Ascending aorta (tissue), 2 donors: ENCODE data around the gene TAPBP. TPM values are rescaled to one million over a fixed set of nuclear protein-coding genes. Genes with fewer than 3 reads are reported as not detected.

Source experiments
- DNase-seq, 2 donors: peaks; one replicate each; pipeline ENCODE4 v3.0.0-alpha.2; 2019; ENCODE audit warnings: low spot score in 2 of 2
- H3K27ac ChIP-seq, 2 donors: fragments of 200-600 bp; sonication (generic); one replicate each; pipeline ENCODE4 v1.5.1; 2016 to 2017; ENCODE audit warnings: mild to moderate bottlenecking in 1 of 2
- H3K27me3 ChIP-seq: fragments of 200-600 bp; sonication (generic); one replicate; pipeline ENCODE4 v1.5.1; 2017
- H3K36me3 ChIP-seq, 2 donors: fragments of 200-600 bp; sonication (generic); one replicate each; pipeline ENCODE4 v1.5.1; 2016
- H3K4me1 ChIP-seq, 2 donors: fragments of 200-600 bp; sonication (generic); one replicate each; pipeline ENCODE4 v1.5.1; 2016 to 2017; ENCODE audit warnings: mild to moderate bottlenecking in 1 of 2
- H3K4me3 ChIP-seq, 2 donors: fragments of 200-600 bp; sonication (generic); one replicate each; pipeline ENCODE4 v1.5.1; 2016 to 2017; ENCODE audit warnings: mild to moderate bottlenecking in 1 of 2
- H3K9me3 ChIP-seq, 2 donors: fragments of 200-600 bp; sonication (generic); one replicate each; pipeline ENCODE4 v1.5.1; 2016
- CTCF ChIP-seq, 3 experiments: fragments of 200-600 bp in 2 of 3; fragments of 450-650 bp in 1 of 3; sonication (generic) in 2 of 3; IDR thresholded peaks; one replicate each; pipeline ENCODE4 v1.5.1; 2016 to 2019; ENCODE audit warnings: antibody characterized with exemption in 3 of 3, mild to moderate bottlenecking in 1 of 3, moderate library complexity in 1 of 3
- intact Hi-C: fragments of 100-400 bp; cut with DNase I; formaldehyde crosslinking; loops from one replicate; pipeline ENCODE4 v1.15.1; 2023
- total RNA-seq: library from RNA; depleted of rRNA; stranded (reverse); fragments of >200 nt; gene quantifications from one replicate; pipeline ENCODE4 v1.1.0, GENCODE V29; 2016

Gene TAPBP
- total RNA-seq, 1 donor from 2014 or later, result 185 TPM

DNA sequence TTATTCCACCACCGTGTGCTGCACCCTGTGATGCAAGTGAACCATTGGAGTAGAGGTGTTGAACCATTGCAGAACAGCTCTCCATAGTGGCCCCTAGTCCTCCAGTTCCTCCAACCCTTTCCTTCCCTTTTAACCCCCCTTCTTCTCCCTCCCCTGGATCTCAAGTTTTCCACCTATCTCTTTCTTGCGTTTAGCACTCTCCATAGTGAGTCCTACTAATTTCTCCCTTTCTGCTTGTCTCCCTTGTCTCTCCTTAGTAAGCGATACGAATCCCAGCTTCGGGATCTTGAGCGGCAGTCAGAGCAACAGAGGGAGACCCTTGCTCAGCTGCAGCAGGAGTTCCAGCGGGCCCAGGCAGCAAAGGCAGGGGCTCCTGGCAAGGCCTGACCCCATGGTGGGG is 23.4 kb downstream of the TAPBP start:
- TF ChIP-seq CTCF (IDR thresholded peaks at IDR 0.05), result no peak
- DNase-seq, result no peak
- Histone ChIP-seq H3K4me1 (peaks cover 3 to 20% of the 10 kb centered on the region in 2 donors), H3K9me3 (no peaks in the 10 kb centered on the region), H3K4me3 (peak overlapping the region; percentile 79 to 80), H3K27ac (no peak overlapping the region), H3K27me3 (no peaks in the 10 kb centered on the region), H3K36me3 (peaks cover 42 to 64% of the 10 kb centered on the region in 2 donors)
- intact Hi-C loops, result no loop called here

DNA sequence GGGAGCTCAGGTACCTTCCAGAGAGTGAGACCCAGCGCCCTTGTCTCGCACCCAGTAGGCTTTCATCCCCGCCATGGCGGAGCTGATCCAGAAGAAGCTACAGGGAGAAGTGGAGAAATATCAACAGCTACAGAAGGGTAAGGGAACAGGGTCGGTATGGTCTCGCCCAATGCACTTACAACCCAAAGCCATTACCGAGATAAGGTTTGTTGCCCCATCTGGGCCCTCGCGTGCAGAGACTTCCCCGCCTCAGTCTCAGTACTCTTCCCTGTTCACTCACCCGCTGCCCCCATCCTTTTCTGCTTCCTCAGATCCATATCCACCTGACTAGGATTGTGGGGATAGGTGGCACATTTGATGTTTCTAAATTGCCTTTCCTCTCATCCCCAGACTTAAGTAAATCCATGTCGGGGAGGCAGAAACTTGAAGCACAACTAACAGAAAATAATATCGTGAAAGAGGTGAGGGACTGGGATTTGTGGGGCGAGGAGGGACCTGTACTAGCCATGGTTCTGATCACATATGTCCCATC is 24.0 kb downstream of the TAPBP start:
- Histone ChIP-seq H3K27ac (peak overlapping the region; percentile 56 to 76), H3K27me3 (no peaks in the 10 kb centered on the region), H3K4me1 (peaks cover 3 to 20% of the 10 kb centered on the region in 2 donors), H3K4me3 (peak overlapping the region; percentile 79 to 80), H3K36me3 (peaks cover 35 to 64% of the 10 kb centered on the region in 2 donors), H3K9me3 (no peaks in the 10 kb centered on the region)
- intact Hi-C loops, result loop anchor here (1.0 kb wide), 4 partner anchors 9 to 101 kb away; partner anchors contain the start of genes KIFC1, RING1 and VPS52
- no peak for TF ChIP-seq CTCF (IDR thresholded peaks at IDR 0.05)
- no peak for DNase-seq

DNA sequence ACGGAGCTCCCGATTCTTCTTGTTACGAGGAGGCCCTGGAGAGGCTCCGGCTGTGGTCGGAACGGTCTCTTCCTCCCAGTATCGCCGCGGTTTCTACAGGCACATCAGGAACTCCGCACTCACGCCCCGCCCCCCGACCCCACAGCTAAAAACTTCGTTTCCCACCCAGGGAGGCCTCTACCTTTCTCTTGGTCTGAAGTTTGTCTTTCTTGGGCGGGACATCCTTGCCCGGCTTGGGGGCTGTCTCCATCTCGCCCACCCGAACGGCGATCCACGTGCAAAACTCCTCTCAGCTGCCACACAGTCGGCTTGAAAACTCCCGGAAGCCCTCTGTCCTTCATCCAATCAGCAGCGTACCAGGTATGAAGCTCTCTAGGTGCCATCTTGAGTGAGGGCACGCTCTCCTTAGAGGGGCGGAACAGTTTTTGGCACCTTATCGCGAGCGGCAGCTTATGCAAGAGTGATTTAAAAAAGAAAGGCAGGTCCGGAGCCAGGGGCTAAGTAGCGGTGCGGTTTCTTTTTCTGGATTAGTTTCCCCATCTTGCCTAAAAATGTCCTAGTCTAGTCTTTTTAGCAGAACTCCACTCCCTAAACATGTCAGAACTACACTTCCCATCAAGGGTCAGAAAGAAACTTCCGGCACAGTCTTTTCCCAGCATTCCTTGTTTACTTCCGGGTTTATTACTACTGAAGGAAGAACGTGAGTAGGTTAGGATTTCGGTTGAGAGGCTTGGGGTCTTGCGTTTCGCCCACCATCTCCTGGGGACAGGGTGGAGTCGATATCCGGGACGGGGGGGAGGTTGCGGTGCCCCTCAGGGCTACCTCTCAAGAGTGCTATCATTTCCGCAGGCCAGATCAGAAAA is 24.7 kb downstream of the TAPBP start, which contains the start of the genes PFDN6 and WDR46:
Gene PFDN6 (plus strand): TSS at position 681 of the 863 bp plus-strand sequence. CDS start 256 bp downstream, outside the sequence.
Gene WDR46 (minus strand): TSS at position 319 of the 863 bp plus-strand sequence. CDS start 69 bp downstream, at position 250.
- Histone ChIP-seq H3K27me3 (no peaks in the 10 kb centered on the region), H3K36me3 (peaks cover 29 to 64% of the 10 kb centered on the region in 2 donors), H3K4me3 (peak within 1 kb of the TSS; percentile 79 to 80), H3K9me3 (no peaks in the 10 kb centered on the region), H3K27ac (peak within 1 kb of the TSS; percentile 56 to 76), H3K4me1 (peaks cover 3 to 20% of the 10 kb centered on the region in 2 donors)
- DNase-seq, result peak; percentile 45 to 92
- TF ChIP-seq CTCF (IDR thresholded peaks at IDR 0.05), result no peak
- intact Hi-C loops, result loop anchor here (1.0 kb wide), 5 partner anchors 10 to 102 kb away; partner anchors contain the start of genes B3GALT4, KIFC1, RING1 and VPS52

- H3K36me3 ChIP-seq, result peaks cover 24 to 62% of the 10 kb centered on the region in 2 donors
- DNase-seq, result no peak
Measured at GRCh38 chr6:33288141-33288920, 25.5 kb downstream of the TAPBP start.

More at GRCh38 chr6:33288141-33288920, 25.5 kb downstream of the TAPBP start:
- intact Hi-C loops, result loop anchor here (1.0 kb wide), 1 partner anchor 11 kb away; the partner anchor contains the start of gene B3GALT4
- Histone ChIP-seq H3K4me3 (peak overlapping the region; percentile 79 to 80), H3K27me3 (no peaks in the 10 kb centered on the region), H3K4me1 (peaks cover 3 to 20% of the 10 kb centered on the region in 2 donors), H3K27ac (peak overlapping the region; percentile 56 to 76), H3K9me3 (no peaks in the 10 kb centered on the region)
- TF ChIP-seq CTCF (IDR thresholded peaks at IDR 0.05), result no peak
